ENCODE measurements around the gene MSH2. TPM values are rescaled to one million over a fixed set of nuclear protein-coding genes. Genes with fewer than 3 reads are reported as not detected.
"Not testable (repeated sequence)": the region's sequence is repeated elsewhere in the genome, so short reads cannot be mapped to it uniquely, and the experiment has no call there.

The MSH2 gene
- polyA plus RNA-seq, 12 donors = 24.1 to 39.3 (median 32.9) TPM; not detected in 1

- DNase-seq = no peak
Measured at GRCh38 chr2:47471429-47472116, 68.6 kb downstream of the MSH2 start.

- DNase-seq = no peak
Measured at GRCh38 chr2:47479863-47480262, 76.9 kb downstream of the MSH2 start.

GRCh38 chr2:47483191-47483590 lies 80.2 kb downstream of the MSH2 start:
- no peak for DNase-seq

- no peak for DNase-seq
Measured at GRCh38 chr2:47484396-47484795, 81.4 kb downstream of the MSH2 start.

GRCh38 chr2:47485177-47485576 lies 82.2 kb downstream of the MSH2 start:
- DNase-seq = no peak

GRCh38 chr2:47485751-47486300 lies 82.9 kb downstream of the MSH2 start:
- DNase-seq = no peak

GRCh38 chr2:47486841-47487497 lies 84.0 kb downstream of the MSH2 start:
- DNase-seq = no peak

- no peak for DNase-seq
Measured at GRCh38 chr2:47487498-47487875, 84.5 kb downstream of the MSH2 start.

- DNase-seq = no peak
Measured at GRCh38 chr2:47488870-47489584, 86.1 kb downstream of the MSH2 start.

GRCh38 chr2:47490406-47490805 lies 87.5 kb downstream of the MSH2 start:
- no peak for DNase-seq

- DNase-seq = no peak
Measured at GRCh38 chr2:47493317-47494035, 90.5 kb downstream of the MSH2 start.

- DNase-seq = no peak
Measured at GRCh38 chr2:47494267-47495130, 91.5 kb downstream of the MSH2 start.

GRCh38 chr2:47497843-47498460 lies 95.0 kb downstream of the MSH2 start:
- DNase-seq = no peak

- DNase-seq = no peak
Measured at GRCh38 chr2:47499093-47499492, 96.1 kb downstream of the MSH2 start.

- no peak for DNase-seq
Measured at GRCh38 chr2:47499621-47500309, 96.8 kb downstream of the MSH2 start.

- no peak for DNase-seq
Measured at GRCh38 chr2:47501374-47502200, 98.6 kb downstream of the MSH2 start.

- DNase-seq = not testable (repeated sequence)
Measured at GRCh38 chr2:47502498-47502897, 99.5 kb downstream of the MSH2 start.

GRCh38 chr2:47503481-47504070 lies 100.6 kb downstream of the MSH2 start:
- DNase-seq = no peak
